HG03280 (cell line): ENCODE data around the gene NDUFS7.

Experiments used
- ATAC-seq: cut with Tn5 transposase; IDR thresholded peaks from one replicate; pipeline ENCODE4 v1.9.1; 2021; ENCODE audit warnings: mild to moderate bottlenecking, moderate library complexity; ENCODE audit not compliant: unreplicated experiment

The NDUFS7 gene

GRCh38 chr19:1399745-1400144 lies 16.0 kb downstream of the NDUFS7 start:
- no peak for ATAC-seq

- no peak for ATAC-seq
Measured at GRCh38 chr19:1400281-1401137, 16.8 kb downstream of the NDUFS7 start.

DNA sequence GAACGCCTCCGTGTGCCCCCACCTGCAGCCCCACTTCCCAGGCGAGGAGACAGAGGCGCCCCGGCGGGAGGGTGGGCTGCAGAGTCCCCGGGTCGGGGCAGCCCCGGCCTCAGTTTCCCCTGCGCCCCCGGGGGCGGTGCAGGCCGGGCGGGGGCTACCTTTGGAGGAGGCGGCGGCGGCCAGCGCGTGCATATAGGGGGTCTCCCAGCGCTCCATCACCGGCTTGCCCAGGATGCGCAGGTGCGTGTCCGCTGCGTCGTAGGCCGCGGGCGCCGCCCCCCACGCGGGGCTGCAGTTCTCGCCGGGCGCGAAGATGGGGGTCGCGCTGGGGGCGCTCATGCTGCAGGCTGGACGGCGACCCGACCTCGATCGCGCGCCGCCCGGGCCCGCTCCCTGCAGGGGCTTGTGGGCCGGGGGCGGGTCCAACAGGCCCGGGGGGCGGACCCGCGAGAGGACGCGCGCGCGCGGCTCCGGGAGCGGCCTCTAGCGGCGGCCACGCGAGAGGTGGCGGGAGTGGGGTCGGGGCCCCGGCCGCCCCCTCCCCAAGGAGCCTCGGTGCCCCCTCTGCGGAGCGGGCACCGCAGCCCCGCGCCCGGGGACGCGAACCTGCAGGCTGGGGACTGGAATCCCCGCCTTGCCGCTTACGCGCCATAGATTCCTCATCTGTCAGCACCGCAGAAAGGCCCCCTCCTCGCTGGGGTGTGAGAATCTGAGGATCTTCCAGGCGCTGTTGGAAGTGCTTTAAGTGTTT lies 17.6 kb downstream of the NDUFS7 start, which contains the start of gene GAMT:
Gene GAMT, minus strand, starts transcription at position 405 of the 751 bp plus-strand sequence. Its CDS starts 66 bp downstream, at position 339.
- no peak for ATAC-seq

DNA sequence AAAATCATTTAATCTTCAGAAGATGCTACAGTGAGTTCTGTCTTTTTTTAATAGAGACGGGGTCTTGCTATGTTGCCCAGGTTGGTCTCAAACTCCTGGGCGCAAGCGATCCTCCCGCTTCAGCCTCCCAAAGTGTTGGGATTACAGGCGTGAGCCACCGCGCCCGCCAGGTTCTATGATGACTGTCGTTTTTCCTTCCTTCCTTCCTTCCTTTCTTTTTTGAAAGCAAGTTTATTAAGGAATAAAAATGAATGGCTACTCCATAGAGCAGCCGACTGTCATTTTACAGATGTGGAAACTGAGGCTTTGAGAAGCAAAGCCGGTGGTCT lies 18.1 kb downstream of the NDUFS7 start:
- ATAC-seq = no peak

DNA sequence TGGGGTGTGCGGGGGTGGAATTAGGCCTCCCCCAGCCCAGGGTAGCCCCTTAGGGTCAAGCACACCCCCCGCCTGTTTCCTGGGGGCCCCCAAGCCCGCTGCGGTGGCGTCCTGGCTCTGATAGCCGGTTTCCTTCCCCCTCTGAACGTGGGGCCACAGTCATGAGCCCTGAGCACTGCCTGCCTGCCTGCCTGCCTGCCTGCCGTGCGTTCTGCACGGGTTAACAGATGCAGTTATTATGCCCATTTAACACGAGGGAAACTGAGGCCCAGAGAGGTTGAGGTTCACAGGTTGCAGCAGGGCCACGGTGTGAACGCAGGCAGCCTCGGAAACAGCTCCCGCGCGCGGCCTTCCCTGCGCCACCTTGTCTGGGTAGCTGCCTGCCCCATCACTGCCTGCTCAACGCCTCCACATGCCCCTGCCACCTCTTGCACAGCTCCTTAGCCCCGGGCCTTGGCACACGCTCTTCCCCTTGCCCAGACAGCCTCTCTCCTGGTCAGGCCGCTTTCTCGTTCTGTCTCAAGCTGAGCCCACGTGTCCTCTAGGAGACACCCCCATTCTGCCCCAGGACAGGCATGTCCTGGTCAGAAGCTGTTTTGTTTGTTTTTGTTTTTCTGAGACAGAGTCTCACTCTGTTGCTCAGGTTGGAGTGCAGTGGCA lies 18.8 kb downstream of the NDUFS7 start:
- no peak for ATAC-seq

DNA sequence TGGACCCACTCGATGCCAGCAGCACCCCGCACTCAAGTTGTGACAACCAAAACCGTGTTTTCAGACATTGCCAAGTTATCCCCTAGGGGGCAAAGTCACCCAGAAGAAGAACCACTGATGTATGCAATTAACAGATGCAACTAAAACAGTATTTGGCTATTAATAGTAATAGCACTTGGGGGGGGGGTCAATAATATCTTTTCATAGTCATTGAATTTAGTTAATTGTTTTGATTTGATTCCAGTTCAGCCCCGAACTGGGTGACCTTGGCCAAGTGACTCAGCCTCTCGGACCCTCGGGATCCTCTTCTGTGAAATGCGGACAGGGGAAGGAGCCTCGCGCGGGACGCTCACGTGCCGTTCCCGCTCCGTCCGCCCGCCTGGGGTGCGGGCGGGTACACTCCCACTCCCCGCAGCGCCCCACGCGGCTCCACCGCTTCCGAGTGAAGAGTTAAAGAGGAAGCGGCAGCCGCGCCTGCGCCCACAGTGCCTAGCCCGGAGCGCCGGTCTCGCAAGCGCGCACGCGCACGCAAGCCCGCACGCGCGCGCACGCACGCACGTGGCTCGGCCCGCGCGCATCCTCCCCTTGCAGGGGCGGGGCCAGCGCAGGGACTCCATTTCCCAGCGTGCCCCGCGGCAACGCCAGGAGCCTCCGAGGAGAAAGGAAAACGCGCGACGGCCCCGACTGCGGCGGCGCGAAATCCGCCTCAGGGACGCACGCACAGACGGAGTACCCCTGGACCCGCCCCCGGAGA lies 23.2 kb downstream of the NDUFS7 start:
- ATAC-seq = peak; percentile 77

- peak; percentile 28 for ATAC-seq
Measured at GRCh38 chr19:1407528-1408299, 24.0 kb downstream of the NDUFS7 start, which contains the start of gene DAZAP1. DAZAP1 (plus strand) TSS chr19:1407586; CDS start chr19:1407774, 188 bp downstream.

DNA sequence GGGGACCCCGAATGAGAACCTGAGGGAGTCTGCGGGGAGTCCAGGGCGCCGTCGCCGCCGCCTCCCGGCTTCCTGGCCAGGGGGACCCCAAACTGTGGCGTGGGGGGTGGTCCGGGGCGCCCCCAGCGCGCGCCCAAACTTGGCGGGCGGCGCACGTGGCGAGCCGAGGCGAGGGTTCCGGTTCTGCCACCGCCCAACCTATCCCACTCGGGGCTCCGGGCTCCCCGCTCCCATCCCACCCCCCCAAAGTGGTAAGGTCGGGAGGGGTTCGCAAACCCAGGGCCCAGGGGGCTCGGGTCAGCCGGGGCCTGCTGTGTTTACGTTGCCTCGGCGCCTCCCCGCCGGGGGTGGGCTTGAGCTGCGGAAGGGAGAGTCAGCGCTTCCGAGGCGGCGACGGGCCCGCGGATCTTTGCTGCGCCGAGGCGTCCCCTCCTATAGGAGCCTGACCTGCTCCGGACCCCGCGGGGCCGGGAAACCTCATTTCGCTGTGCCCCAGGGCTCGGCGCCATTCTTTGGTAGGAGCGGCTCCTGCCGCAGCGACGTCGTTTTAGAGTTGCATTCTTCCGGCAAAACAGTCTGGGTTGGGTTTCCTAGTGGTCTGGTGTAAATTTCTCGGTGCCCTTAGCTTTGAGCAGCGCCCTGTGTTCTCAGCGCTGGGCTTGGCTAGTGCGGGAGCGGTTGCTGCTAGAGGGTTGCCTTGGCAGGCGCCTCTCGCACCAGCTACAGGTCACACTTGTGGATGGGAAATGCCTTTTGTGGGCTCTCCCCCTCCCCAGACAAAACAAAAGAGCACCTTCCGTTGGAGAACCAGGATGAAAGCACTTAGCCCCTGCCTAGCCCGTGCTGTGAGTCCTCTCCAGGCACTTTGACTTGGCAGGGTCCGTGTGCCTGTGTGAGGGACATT lies 24.8 kb downstream of the NDUFS7 start:
- ATAC-seq = no peak

- ATAC-seq = no peak
Measured at GRCh38 chr19:1409204-1410005, 25.7 kb downstream of the NDUFS7 start.

GRCh38 chr19:1410136-1410786 lies 26.6 kb downstream of the NDUFS7 start:
- no peak for ATAC-seq

DNA sequence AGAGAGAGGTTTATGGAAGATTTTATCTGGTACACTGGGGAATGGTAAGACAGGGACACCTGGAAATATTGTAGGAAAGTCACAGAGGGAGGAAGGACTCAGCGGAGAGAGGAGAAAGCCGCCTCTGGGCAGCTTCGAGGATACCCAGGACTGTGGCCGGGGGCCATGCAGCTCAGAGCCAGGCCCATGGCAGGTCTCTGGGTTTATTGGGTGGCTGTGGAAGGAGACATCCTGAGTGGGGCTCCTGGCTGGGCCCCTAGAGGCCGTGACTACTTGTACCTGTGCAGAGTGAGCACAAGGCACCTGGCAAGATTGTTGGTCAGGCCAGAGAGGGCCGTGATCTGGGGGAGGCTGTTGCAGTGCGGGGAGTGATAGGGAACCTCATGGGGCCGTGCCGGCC lies 27.1 kb downstream of the NDUFS7 start:
- no peak for ATAC-seq

GRCh38 chr19:1411255-1412191 lies 27.8 kb downstream of the NDUFS7 start:
- no peak for ATAC-seq

GRCh38 chr19:1412323-1412923 lies 28.7 kb downstream of the NDUFS7 start:
- ATAC-seq = no peak

GRCh38 chr19:1412995-1413800 lies 29.5 kb downstream of the NDUFS7 start:
- no peak for ATAC-seq
